ENCODE measurements around the gene AKAP13. TPM values are rescaled to one million over a fixed set of nuclear protein-coding genes. Genes with fewer than 3 reads are reported as not detected.

The AKAP13 gene
- total RNA-seq, 3 donors from 2014 or later, result 198 to 331 (median 259) TPM

DNA sequence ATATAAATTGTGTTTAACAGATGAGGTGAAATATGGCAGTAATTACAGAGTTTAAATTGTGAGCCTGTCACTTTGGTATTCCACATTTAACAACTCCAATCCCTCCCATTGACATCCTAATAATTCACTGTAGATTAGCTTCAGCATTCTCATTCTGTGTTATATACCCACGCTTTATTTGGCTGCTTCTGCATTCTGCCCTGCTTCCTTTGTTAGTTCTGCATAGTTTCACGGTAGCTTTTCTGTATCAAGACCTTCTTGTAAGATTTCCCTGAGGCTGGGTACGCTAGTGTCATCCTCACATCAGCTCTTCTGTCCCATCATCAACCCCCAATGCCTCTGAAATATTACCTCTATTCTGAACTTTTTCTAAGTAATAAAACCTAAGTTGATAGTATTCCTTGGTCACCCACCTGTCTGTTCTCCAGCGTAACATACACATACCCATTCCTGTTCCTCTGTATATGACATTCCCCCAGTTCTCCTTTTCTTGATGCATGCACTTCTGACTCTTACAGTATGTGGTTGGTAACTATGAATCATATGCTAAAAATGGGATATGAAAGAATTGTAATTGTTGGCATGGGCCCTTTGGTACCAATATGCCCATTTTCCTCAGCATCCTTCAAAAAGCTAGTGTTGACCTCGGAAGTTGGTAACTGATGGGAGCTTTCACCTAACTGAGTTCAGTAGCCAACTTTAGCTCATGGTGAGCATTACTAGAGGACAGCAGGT is 243.1 kb downstream of the AKAP13 start:
- Histone ChIP-seq H3K4me3 (peak overlapping the region; percentile 12 to 67 (median 55)), H3K36me3 (no peaks in the 10 kb centered on the region), H3K9me3 (no peaks in the 10 kb centered on the region), H3K4me1 (peaks cover 0 to 10% of the 10 kb centered on the region in 2 donors), H3K27ac (peak overlapping the region; percentile 44 to 74), H3K27me3 (no peaks in the 10 kb centered on the region)
- no peak for TF ChIP-seq POLR2A (IDR thresholded peaks at IDR 0.05)
- TF ChIP-seq, protein P1, sequence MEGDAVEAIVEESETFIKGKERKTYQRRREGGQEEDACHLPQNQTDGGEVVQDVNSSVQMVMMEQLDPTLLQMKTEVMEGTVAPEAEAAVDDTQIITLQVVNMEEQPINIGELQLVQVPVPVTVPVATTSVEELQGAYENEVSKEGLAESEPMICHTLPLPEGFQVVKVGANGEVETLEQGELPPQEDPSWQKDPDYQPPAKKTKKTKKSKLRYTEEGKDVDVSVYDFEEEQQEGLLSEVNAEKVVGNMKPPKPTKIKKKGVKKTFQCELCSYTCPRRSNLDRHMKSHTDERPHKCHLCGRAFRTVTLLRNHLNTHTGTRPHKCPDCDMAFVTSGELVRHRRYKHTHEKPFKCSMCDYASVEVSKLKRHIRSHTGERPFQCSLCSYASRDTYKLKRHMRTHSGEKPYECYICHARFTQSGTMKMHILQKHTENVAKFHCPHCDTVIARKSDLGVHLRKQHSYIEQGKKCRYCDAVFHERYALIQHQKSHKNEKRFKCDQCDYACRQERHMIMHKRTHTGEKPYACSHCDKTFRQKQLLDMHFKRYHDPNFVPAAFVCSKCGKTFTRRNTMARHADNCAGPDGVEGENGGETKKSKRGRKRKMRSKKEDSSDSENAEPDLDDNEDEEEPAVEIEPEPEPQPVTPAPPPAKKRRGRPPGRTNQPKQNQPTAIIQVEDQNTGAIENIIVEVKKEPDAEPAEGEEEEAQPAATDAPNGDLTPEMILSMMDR (IDR thresholded peaks at IDR 0.05), result no peak
- TF ChIP-seq POLR2AphosphoS5 (IDR thresholded peaks at IDR 0.05), result no peak
- intact Hi-C loops (cut with DNase I; ENCODE audit: low total_unique reads), result no loop called here
- DNase-seq (ENCODE audit: low spot score in 2 of 2), result no peak

DNA sequence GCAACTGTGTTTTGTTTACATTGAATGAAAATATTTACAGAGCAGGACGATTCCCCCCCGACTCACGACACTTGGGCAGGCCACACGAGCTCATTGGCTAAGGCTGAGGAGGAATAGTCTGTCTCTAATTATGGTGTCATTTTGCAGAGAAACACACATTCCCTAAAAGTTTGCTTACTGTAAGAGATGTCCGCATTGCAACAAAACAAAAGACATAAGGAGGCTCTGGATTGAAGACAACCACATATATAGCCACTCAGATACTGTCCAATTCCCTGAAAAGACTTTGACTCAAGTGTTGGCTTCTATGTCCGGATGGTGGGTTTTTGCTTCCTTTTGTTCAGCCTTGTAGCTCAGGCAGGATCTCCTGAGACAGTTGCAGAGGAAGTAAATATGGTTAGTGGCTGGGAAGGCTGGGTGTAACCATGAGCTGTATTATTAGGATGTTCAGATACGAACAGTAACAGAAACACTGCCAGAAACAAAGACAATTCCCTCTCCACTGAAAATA is 243.9 kb downstream of the AKAP13 start:
- intact Hi-C loops (cut with DNase I; ENCODE audit: low total_unique reads), result no loop called here
- DNase-seq (ENCODE audit: low spot score in 2 of 2), result no peak
- H3K27ac ChIP-seq, result peak overlapping the region; percentile 44 to 74
- no peaks in the 10 kb centered on the region for H3K27me3 ChIP-seq
- H3K9me3 ChIP-seq, result no peaks in the 10 kb centered on the region
- H3K4me3 ChIP-seq, result peak overlapping the region; percentile 12 to 67 (median 55)
- H3K36me3 ChIP-seq, result no peaks in the 10 kb centered on the region
- peaks cover 0 to 10% of the 10 kb centered on the region in 2 donors for H3K4me1 ChIP-seq
- TF ChIP-seq POLR2A (IDR thresholded peaks at IDR 0.05) (no peak), POLR2AphosphoS5 (IDR thresholded peaks at IDR 0.05) (no peak)
- TF ChIP-seq, protein P1 (IDR thresholded peaks at IDR 0.05), result no peak

DNA sequence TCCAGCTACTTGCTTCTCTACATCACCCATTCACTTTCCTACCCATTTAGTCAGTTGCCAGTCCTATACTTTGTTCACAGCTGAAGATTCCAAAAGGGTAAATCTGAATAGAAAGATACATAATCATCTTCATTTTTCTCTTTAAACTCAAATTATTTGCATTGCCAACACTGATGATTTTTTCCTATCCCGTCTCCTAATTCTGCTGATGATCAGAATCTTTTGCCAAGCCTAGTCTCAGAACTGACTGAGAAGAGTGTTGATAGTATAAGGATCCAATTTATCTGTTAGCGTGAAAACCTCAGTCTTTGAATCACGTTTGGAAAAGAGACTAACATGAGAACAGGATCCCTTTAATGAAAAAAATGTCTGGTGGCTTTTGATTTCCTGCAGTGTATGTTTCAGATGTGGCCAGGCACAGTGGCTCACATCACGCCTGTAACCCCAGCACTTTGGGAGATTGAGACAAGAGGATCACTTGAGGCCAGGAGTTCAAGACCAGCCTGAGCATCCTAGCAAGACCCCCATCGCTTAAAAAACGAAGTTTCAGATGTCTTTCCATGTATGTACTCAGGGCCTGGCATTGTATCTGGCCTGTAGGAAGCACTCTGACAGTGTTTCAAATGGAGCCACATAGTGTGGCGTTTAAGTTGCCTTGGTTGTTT is 244.9 kb downstream of the AKAP13 start:
- H3K4me3 ChIP-seq, result peak overlapping the region in 1 of 3 donors; percentile 67
- H3K36me3 ChIP-seq, result no peaks in the 10 kb centered on the region
- intact Hi-C loops (cut with DNase I; ENCODE audit: low total_unique reads), result no loop called here
- peak overlapping the region; percentile 44 to 74 for H3K27ac ChIP-seq
- no peaks in the 10 kb centered on the region for H3K27me3 ChIP-seq
- DNase-seq (ENCODE audit: low spot score in 2 of 2), result no peak
- TF ChIP-seq, protein P1 (IDR thresholded peaks at IDR 0.05), result no peak
- TF ChIP-seq POLR2AphosphoS5 (IDR thresholded peaks at IDR 0.05) (no peak), POLR2A (IDR thresholded peaks at IDR 0.05) (no peak)
- peaks cover 0 to 10% of the 10 kb centered on the region in 2 donors for H3K4me1 ChIP-seq
- no peaks in the 10 kb centered on the region for H3K9me3 ChIP-seq

DNA sequence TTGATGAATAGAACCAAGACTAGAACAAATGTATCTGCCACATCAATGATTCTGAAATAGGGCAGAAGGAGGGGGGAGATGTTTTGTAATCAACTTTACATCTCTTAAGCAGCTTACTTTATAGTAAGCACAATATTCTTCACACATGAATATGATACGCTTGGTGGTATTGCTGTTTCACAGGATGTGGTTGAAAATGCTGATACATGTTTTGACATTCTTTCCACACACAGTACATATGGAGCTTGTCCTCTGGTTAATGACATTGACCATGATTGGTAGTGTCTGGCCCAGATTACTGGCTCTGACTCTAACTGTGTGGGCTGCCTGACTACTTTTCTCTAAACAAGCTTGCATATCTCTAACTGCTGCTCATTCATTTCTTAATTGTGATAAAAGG is 245.5 kb downstream of the AKAP13 start:
- peak overlapping the region; percentile 44 to 74 for H3K27ac ChIP-seq
- peaks cover 0 to 10% of the 10 kb centered on the region in 2 donors for H3K4me1 ChIP-seq
- H3K4me3 ChIP-seq, result peak overlapping the region in 1 of 3 donors; percentile 15
- H3K36me3 ChIP-seq, result no peaks in the 10 kb centered on the region
- TF ChIP-seq POLR2A (IDR thresholded peaks at IDR 0.05) (no peak), POLR2AphosphoS5 (IDR thresholded peaks at IDR 0.05) (no peak)
- TF ChIP-seq, protein P1 (IDR thresholded peaks at IDR 0.05), result no peak
- no peaks in the 10 kb centered on the region for H3K27me3 ChIP-seq
- DNase-seq (ENCODE audit: low spot score in 2 of 2), result no peak
- no peaks in the 10 kb centered on the region for H3K9me3 ChIP-seq
- intact Hi-C loops (cut with DNase I; ENCODE audit: low total_unique reads), result no loop called here

Data from breast epithelium (tissue), 4 donors.